Suppressor macrophage (primary cell): ENCODE data around the gene NGEF.

ENCODE experiments used
- DNase-seq, 4 experiments: peaks; one replicate each; pipeline ENCODE4 v3.0.0-alpha.2; 2020 to 2022

NGEF gene

GRCh38 chr2:233042549-233042948 lies 29.5 kb upstream of the NGEF start:
- DNase-seq: no peak

- peak; percentile 5 to 42 (median 24) for DNase-seq
Measured at GRCh38 chr2:233041722-233042323, 28.8 kb upstream of the NGEF start.

GRCh38 chr2:233040571-233040970 lies 27.5 kb upstream of the NGEF start:
- DNase-seq: no peak

- no peak for DNase-seq
Measured at GRCh38 chr2:233039846-233040530, 26.9 kb upstream of the NGEF start.

GRCh38 chr2:233039212-233039845 lies 26.3 kb upstream of the NGEF start:
- no peak for DNase-seq

- no peak for DNase-seq
Measured at GRCh38 chr2:233037078-233037477, 24.0 kb upstream of the NGEF start.

- no peak for DNase-seq
Measured at GRCh38 chr2:233036162-233036838, 23.2 kb upstream of the NGEF start.

GRCh38 chr2:233035426-233036161 lies 22.5 kb upstream of the NGEF start:
- DNase-seq: no peak

GRCh38 chr2:233034091-233034882 lies 21.2 kb upstream of the NGEF start:
- no peak for DNase-seq

GRCh38 chr2:233033672-233034071 lies 20.6 kb upstream of the NGEF start:
- DNase-seq: no peak

GRCh38 chr2:233032551-233033320 lies 19.7 kb upstream of the NGEF start, which contains the start of gene NEU2:
TSS of gene NEU2 (plus strand) at chr2:233032672. CDS start at chr2:233032672, 0 bp downstream.
- DNase-seq: no peak

- DNase-seq: no peak
Measured at GRCh38 chr2:233031556-233032500, 18.8 kb upstream of the NGEF start.

- DNase-seq: no peak
Measured at GRCh38 chr2:233029321-233029720, 16.3 kb upstream of the NGEF start.

GRCh38 chr2:233026198-233026813 lies 13.2 kb upstream of the NGEF start:
- no peak for DNase-seq

GRCh38 chr2:233025706-233026105 lies 12.7 kb upstream of the NGEF start:
- DNase-seq: no peak

GRCh38 chr2:233023761-233024410 lies 10.8 kb upstream of the NGEF start:
- DNase-seq: no peak

GRCh38 chr2:233023007-233023760 lies 10.1 kb upstream of the NGEF start:
- no peak for DNase-seq

GRCh38 chr2:233022561-233022960 lies 9.5 kb upstream of the NGEF start:
- no peak for DNase-seq
